PC-9 (cell line): ENCODE measurements around the gene ABCC3. TPM values are rescaled to one million over a fixed set of nuclear protein-coding genes. Genes with fewer than 3 reads are reported as not detected.

Experiments
- BruUV-seq: library from RNA; stranded (reverse); fragments of 400-500 nt; replicated peaks from 2 replicates; lab custom pipeline; 2021; lab: Mats Ljungman, UMichigan
- CTCF ChIA-PET: fragments of 300-600 bp; sonication (Branson Sonifier 250); formaldehyde crosslinking; loops from one replicate; lab custom pipeline; 2022; ENCODE audit warnings: antibody characterized with exemption; lab: Charles Lee
- POLR2A ChIA-PET: fragments of 300-600 bp; sonication (Branson Sonifier 250); formaldehyde crosslinking; loops from one replicate; lab custom pipeline; 2022; ENCODE audit warnings: antibody characterized with exemption; ENCODE audit not compliant: unreplicated experiment; lab: Charles Lee
- DNase-seq, 2 experiments: peaks; one replicate each; pipeline versions ENCODE4 v3.0.0 to v3.0.0-alpha.2; 2015 to 2022; ENCODE audit warnings: mixed read lengths in 1 of 2
- H2AFZ ChIP-seq: fragments of 200-600 bp; sonication (generic); 2 replicates; pipeline ENCODE4 v1.8.1; 2017; ENCODE audit warnings: antibody characterized with exemption
- H3F3A ChIP-seq: fragments of 200-600 bp; sonication (generic); 2 replicates; pipeline ENCODE4 v1.8.1; 2017; ENCODE audit warnings: antibody characterized with exemption, mild to moderate bottlenecking, low read depth; ENCODE audit not compliant: insufficient read depth
- H3K27ac ChIP-seq: fragments of 200-600 bp; sonication (generic); 2 replicates; pipeline ENCODE4 v1.6.1; 2016; ENCODE audit warnings: mixed run types
- H3K27me3 ChIP-seq: fragments of 200-600 bp; sonication (generic); 2 replicates; pipeline ENCODE4 v1.6.1; 2016; ENCODE audit warnings: low read depth, mixed run types; ENCODE audit not compliant: insufficient read depth
- H3K36me3 ChIP-seq: fragments of 200-600 bp; sonication (generic); 2 replicates; pipeline ENCODE4 v1.6.1; 2016; ENCODE audit warnings: low read depth, mixed run types
- H3K4me1 ChIP-seq: fragments of 200-600 bp; sonication (generic); replicated peaks from 2 replicates; pipeline ENCODE4 v1.6.1; 2016; ENCODE audit warnings: mixed run types; ENCODE audit not compliant: insufficient read depth
- H3K4me2 ChIP-seq: fragments of 200-600 bp; sonication (generic); 2 replicates; pipeline ENCODE4 v1.6.1; 2017; ENCODE audit warnings: mixed run types
- H3K4me3 ChIP-seq: fragments of 200-600 bp; sonication (generic); 2 replicates; pipeline ENCODE4 v1.6.1; 2016; ENCODE audit warnings: mixed run types
- H3K79me2 ChIP-seq: fragments of 200-600 bp; sonication (generic); 2 replicates; pipeline ENCODE4 v1.6.1; 2017; ENCODE audit warnings: low read depth, mixed run types
- H3K9me2 ChIP-seq: fragments of 200-600 bp; sonication (generic); 2 replicates; pipeline ENCODE4 v1.8.1; 2017; ENCODE audit warnings: mild to moderate bottlenecking; ENCODE audit not compliant: insufficient read depth
- H3K9me3 ChIP-seq: fragments of 200-600 bp; sonication (generic); 2 replicates; pipeline ENCODE4 v1.8.1; 2016; ENCODE audit warnings: low read depth; ENCODE audit not compliant: insufficient read depth
- H4K20me1 ChIP-seq: fragments of 200-600 bp; sonication (generic); 2 replicates; pipeline ENCODE4 v1.8.1; 2017; ENCODE audit not compliant: insufficient read depth
- CTCF ChIP-seq: fragments of 200-600 bp; sonication (generic); conservative IDR thresholded peaks from 2 replicates; pipeline ENCODE4 v1.6.1; 2017; ENCODE audit warnings: mixed run types, antibody characterized with exemption, mild to moderate bottlenecking, moderate library complexity
- EZH2 ChIP-seq: fragments of 200-600 bp; sonication (generic); IDR thresholded peaks from 2 replicates; pipeline ENCODE4 v1.8.0; 2017; ENCODE audit warnings: antibody characterized with exemption, low read depth
- intact Hi-C: fragments of 100-400 bp; cut with micrococcal nuclease; formaldehyde crosslinking; loops from one replicate; pipeline ENCODE4 v1.10.0; 2022; ENCODE audit not compliant: unreplicated experiment
- total RNA-seq: library from RNA; stranded (reverse); gene quantifications from 2 replicates; pipeline ENCODE4 v1.2.3, GENCODE V29; 2021

Gene ABCC3
- total RNA-seq, 1 experiment from 2014 or later = 221 TPM

GRCh38 chr17:50739098-50739497 is 104.4 kb downstream of the ABCC3 start:
- POLR2A ChIA-PET = interaction anchor here (0.6 kb wide), 1 partner anchor 196 kb away, joined by 3 read pairs; no protein-coding TSS in a partner anchor
- Histone ChIP-seq H2AFZ (no peak overlapping the region), H3K4me2 (no peak overlapping the region), H4K20me1 (peaks cover 85% of the 10 kb centered on the region), H3K4me1 (0 out of 2 replicates have a peak, but pooled peaks cover 6% of the 10 kb centered on the region), H3K27me3 (no peaks in the 10 kb centered on the region), H3K9me3 (no peaks in the 10 kb centered on the region), H3K9me2 (no peaks in the 10 kb centered on the region), H3K36me3 (peaks cover 69% of the 10 kb centered on the region), H3K4me3 (no peak overlapping the region), H3F3A (peaks cover 50% of the 10 kb centered on the region), H3K27ac (no peak overlapping the region), H3K79me2 (peaks cover 82% of the 10 kb centered on the region)
- TF ChIP-seq EZH2 (no peak), CTCF (no peak)
- BruUV-seq = no TSS peak
- no peak for DNase-seq
- CTCF ChIA-PET = no interaction called here
- intact Hi-C loops = no loop called here

Other genes starting within 250 kb of the ABCC3 start
- gene LRRC59, start 237.4 kb upstream of the ABCC3 start, total RNA-seq = 72.9 and 102 TPM in 2 replicates
- gene ACSF2, start 208.7 kb upstream of the ABCC3 start, total RNA-seq = 149 and 154 TPM in 2 replicates
- not detected in 2 replicates for gene CHAD, start 166.0 kb upstream of the ABCC3 start, total RNA-seq
- gene RSAD1, start 156.0 kb upstream of the ABCC3 start, total RNA-seq = 14.8 and 15.1 TPM in 2 replicates
- gene MYCBPAP, start 126.4 kb upstream of the ABCC3 start, total RNA-seq = 4.9 and 11.6 TPM in 2 replicates
- gene EPN3, start 102.1 kb upstream of the ABCC3 start, total RNA-seq = 15.6 and 22.8 TPM in 2 replicates
- gene SPATA20, start 87.7 kb upstream of the ABCC3 start, total RNA-seq = 41.5 and 60.5 TPM in 2 replicates
- gene CACNA1G, start 74.2 kb upstream of the ABCC3 start, total RNA-seq = 0.28 and 0.46 TPM in 2 replicates
- 24.4 and 33.5 TPM in 2 replicates for gene ANKRD40, start 73.0 kb downstream of the ABCC3 start, total RNA-seq
- gene LUC7L3, start 84.7 kb downstream of the ABCC3 start, total RNA-seq = 147 and 212 TPM in 2 replicates
- not detected in 2 replicates for gene ANKRD40CL, start 132.6 kb downstream of the ABCC3 start, total RNA-seq
- not detected in 2 replicates for gene WFIKKN2, start 200.7 kb downstream of the ABCC3 start, total RNA-seq
- gene TOB1, start 231.5 kb downstream of the ABCC3 start, total RNA-seq = 54.2 and 67.9 TPM in 2 replicates